ENCODE measurements around the gene TEX36.
A peak's percentile ranks its signal among the peaks of the same experiment; 100 is the strongest.
"Not testable (repeated sequence)": the region's sequence is repeated elsewhere in the genome, so short reads cannot be mapped to it uniquely, and the experiment has no call there.

The TEX36 gene, protein sequence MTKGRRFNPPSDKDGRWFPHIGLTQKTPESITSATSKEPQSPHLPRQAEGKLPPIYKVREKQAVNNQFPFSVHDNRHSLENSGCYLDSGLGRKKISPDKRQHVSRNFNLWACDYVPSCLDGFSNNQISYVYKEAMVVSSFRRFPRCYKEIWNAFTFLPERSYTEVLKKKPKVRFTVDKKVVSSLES

DNA sequence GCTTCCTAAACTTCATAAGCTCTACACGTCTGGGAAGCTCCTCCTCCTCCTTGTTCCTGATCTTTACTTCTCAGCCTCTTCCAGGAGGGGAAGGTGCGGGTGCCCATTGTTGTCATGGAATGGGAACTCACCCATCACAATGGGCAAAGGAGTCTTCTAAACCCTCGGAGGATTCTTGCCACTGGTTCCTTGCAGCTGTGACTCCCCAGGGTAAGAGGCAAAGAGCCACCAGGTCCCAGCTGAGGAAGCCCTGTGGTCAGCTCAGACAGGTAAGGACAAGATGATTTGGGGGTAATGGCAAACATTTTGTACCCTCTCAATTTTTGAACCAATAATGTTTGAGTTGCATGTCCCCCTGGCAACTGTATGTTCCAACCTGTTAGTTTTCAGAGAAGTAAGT lies at the start of gene TEX36:
TSS of gene TEX36 (minus strand) at position 101 of the 400 bp plus-strand sequence. CDS start 174 bp downstream, outside the sequence.
- no peak for DNase-seq (ENCODE audit: low read depth in 2 of 2)

- no peak for DNase-seq (ENCODE audit: low read depth in 2 of 2)
Measured at GRCh38 chr10:125727436-125727835, 44.5 kb upstream of the TEX36 start.

- DNase-seq (ENCODE audit: low read depth in 2 of 2): no peak
Measured at GRCh38 chr10:125726914-125727313, 44.0 kb upstream of the TEX36 start.

- no peak for DNase-seq (ENCODE audit: low read depth in 2 of 2)
Measured at GRCh38 chr10:125722811-125723210, 39.8 kb upstream of the TEX36 start.

- no peak for DNase-seq (ENCODE audit: low read depth in 2 of 2)
Measured at GRCh38 chr10:125721035-125721434, 38.1 kb upstream of the TEX36 start.

GRCh38 chr10:125720002-125720382 lies 37.0 kb upstream of the TEX36 start:
- no peak for DNase-seq (ENCODE audit: low read depth in 2 of 2)

DNA sequence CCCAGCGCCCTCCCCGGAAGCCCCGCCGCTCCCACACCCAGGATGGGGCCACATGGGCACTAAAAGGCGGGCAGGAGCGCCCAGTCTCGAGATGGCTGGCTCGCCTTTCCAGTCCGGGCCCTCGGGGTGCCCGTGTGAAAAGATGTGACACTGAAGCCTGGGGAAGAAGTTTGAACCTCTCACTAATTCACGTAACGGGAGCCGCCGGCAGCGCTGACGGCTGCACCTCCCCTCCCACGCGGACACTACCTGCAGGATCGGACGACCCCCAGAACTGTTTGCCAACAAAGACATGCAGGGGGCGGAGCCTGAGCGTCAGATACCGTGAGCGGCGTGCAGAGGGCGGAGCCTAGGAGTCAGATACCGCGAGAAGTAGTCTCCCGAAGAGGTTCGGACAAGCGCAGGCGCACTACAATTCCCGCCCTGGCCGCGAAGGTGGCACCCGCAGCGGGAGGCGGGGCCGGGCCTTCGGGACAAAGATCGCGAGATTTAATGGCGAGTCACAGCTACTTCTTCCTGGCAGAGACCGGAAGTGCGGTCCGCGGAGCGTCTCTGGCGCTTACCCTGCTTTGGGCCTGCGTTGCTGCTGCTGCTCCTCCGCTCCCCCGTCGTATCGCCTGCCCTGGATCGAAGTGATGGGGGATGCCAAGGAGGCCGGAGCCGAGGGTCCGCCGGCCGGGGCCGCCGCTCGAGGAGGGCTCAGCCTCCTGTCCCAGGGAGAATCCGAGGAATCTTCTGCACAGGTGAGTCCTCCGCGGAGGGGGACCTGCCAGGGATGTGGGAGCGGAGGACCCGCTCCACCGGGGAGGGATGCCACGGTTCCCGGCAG lies 36.4 kb upstream of the TEX36 start, which contains the start of gene EDRF1:
TSS of gene EDRF1 (plus strand) at position 537 of the 829 bp plus-strand sequence. CDS start at position 636, 99 bp downstream.
- DNase-seq (ENCODE audit: low read depth in 2 of 2): peak; percentile 95 to 98

DNA sequence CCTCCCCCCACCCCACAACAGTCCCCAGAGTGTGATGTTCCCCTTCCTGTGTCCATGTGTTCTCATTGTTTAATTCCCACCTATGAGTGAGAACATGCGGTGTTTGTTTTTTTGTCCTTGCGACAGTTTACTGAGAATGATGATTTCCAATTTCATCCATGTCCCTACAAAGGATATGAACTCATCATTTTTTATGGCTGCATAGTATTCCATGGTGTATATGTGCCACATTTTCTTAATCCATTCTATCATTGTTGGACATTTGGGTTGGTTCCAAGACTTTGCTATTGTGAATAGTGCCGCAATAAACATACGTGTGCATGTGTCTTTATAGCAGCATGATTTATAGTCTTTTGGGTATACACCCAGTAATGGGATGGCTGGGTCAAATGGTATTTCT lies 31.8 kb upstream of the TEX36 start:
- DNase-seq (ENCODE audit: low read depth in 2 of 2): not testable (repeated sequence)

GRCh38 chr10:125711110-125711750 lies 28.3 kb upstream of the TEX36 start:
- DNase-seq (ENCODE audit: low read depth in 2 of 2): no peak

DNA sequence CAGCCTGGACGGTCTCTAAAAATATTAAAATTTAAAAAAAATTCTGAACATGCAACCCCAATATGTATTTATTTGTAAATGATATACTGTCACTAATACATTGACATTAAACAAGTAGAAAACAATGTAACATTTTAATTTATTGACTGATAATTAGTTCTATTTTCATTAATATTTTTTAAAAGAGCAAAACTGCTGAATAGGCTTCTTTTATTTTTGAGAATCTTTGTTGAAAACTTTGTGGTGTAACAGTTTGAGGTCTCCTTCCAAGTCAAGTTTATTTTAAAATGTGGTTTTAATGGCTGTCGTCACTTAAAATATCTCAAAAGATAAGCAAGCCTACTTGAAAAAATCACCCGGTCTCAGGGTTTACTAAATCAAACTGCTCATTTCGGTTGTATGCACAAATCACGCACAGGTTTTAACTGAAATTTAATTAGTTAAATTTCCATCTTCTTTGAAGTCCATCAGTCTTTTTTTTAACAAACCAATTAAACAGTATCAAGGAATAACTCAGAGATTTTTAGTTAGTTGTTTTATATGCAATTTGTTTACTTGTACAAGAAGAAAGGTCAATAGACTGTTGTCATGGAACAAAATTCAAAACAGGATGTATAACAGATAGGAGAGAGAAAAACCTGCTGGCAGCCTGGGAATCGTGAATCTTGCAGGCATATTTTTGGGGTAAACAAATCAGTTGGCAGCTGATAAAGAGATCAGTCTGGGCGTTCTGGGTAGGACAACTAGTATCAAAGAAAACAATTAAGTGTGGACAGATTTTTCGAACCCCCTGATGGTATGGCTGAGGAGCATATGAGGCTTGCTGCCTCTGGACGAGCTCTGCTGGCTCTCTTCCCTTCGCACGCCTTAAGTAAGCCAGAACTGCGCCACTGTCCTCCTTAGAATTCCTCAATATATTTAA lies 26.9 kb upstream of the TEX36 start:
- DNase-seq (ENCODE audit: low read depth in 2 of 2): no peak

GRCh38 chr10:125708971-125709503 lies 26.1 kb upstream of the TEX36 start:
- DNase-seq (ENCODE audit: low read depth in 2 of 2): no peak

DNA sequence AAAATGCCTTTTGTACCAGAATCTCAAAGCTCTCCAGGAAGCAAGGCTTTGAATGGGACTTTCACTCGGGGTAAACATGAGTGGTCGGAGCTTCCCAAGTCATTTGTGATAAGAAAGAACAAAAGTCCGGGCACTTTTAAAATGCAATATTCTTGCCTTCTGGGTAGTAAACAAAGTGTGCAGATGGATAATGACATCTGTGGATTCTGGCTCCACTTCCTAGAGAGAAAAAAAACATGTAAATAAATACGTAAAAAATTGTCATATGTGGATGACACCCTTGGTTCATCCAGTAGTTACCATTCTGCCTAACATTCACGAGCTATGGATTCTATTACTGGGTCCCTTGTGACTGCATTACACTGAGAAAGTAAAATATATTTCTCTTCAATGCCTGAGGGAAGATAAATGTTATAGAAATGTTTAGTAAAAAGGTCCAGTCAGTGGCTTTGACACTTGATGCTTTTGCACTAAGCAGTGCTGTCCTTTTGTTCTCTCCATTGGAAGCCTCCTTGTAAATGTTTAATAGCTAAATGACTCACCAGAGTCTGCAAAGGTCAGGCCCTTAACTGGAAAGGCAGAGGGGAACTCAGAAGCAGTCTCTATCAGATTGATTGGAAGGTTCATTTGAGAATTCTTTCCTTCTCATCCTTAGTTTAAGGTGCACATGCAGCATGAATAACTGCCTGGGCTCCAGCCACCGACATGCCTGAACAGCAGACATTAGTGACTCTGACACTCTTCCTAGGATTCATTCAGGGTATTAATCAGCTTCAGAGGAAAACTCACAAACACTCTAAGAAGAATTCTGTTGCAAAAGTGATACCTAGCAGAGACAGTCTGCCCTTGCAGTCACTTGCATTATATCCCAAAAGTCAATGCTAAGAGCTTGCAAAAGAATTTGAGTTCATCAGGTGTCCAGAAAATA lies 24.8 kb upstream of the TEX36 start:
- DNase-seq (ENCODE audit: low read depth in 2 of 2): no peak

DNA sequence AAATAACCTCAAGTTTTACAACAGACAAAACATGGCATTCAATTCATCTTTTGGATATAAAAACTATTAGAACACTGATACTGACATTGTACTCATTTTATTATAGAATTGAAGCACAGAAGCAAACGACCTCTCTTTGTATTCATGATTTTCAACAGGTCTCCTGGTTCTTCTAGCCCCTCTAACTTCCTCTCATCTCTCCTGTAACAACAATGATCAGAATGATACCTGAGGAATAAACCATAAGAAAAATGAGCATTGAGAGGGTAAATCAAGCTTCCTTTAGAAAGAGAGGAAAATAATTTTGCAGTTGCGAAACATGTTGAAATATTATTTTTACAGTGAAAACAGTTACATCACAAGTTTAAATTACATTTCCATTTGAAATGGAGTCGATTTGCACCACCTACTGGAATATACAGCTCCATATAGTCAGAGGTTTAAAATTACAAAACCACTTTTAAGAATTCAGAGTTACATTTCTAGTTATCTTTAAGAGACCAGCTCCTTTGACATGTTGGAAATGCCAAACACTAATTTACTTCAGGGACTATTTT lies 17.5 kb upstream of the TEX36 start:
- DNase-seq (ENCODE audit: low read depth in 2 of 2): no peak

GRCh38 chr10:125699562-125700143 lies 16.7 kb upstream of the TEX36 start:
- no peak for DNase-seq (ENCODE audit: low read depth in 2 of 2)

DNA sequence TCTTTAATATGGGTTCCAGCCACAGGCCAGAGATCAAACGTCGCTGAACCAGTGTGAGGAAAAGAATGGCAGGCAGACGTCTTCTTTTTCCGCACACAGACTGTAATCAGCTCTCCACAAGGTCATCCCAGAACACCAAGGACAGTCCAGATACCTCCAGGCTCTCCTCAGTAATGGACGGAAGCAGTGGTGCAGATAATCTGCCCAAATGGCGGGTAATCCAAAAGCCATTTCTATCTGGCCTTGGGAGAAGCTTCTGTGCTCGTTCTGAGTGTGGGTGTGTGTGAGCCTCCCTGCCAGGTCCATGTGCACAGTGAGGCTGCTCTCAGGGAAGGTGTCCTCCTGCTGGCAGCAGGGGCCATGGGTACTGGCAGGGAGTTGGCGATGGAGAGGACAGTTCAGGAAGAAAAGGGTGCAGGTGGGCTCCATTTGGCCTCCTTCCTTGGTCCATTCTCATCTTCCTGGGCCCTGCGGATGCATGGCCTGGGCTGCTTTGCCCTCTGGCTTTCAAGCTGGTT lies 15.6 kb upstream of the TEX36 start:
- no peak for DNase-seq (ENCODE audit: low read depth in 2 of 2)

DNA sequence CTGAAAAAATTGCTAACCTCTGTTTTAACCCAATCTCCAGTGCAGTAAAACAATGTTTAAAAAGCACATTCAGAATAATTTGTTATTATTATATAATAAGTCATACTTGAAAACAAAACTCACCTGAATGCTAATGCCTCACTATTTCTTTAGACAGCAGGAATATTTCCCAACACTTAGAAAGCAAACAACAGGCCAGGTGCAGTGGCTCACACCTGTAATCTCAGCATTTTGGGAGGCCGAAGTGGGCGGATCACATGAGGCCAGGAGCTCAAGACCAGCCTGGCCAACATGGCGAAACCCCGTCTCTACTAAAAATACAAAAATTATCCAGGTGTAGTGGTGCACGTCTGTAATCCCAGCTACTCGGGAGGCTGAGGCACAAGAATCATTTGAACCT lies 13.9 kb upstream of the TEX36 start:
- DNase-seq (ENCODE audit: low read depth in 2 of 2): not testable (repeated sequence)

- DNase-seq (ENCODE audit: low read depth in 2 of 2): no peak
Measured at GRCh38 chr10:125694883-125695282, 11.9 kb upstream of the TEX36 start.

- DNase-seq (ENCODE audit: low read depth in 2 of 2): no peak
Measured at GRCh38 chr10:125693524-125693847, 10.5 kb upstream of the TEX36 start.

Data from stimulated activated CD4-positive, alpha-beta T cell treated with anti-CD3 and anti-CD28 coated beads, Interleukin-1b, Interleukin-23, amount 100 ng/mL, for 1 hour (primary cell).